Measurements from ENCODE around the gene CEP164. TPM values are rescaled to one million over a fixed set of nuclear protein-coding genes. Genes with fewer than 3 reads are reported as not detected.

CEP164 gene
- 26.0 and 39.7 TPM in 2 replicates for total RNA-seq

GRCh38 chr11:117327567-117328374, at the start of gene CEP164:
TSS of gene CEP164 (plus strand) at chr11:117327854. CDS start at chr11:117338587, 10,733 bp downstream.

DNA sequence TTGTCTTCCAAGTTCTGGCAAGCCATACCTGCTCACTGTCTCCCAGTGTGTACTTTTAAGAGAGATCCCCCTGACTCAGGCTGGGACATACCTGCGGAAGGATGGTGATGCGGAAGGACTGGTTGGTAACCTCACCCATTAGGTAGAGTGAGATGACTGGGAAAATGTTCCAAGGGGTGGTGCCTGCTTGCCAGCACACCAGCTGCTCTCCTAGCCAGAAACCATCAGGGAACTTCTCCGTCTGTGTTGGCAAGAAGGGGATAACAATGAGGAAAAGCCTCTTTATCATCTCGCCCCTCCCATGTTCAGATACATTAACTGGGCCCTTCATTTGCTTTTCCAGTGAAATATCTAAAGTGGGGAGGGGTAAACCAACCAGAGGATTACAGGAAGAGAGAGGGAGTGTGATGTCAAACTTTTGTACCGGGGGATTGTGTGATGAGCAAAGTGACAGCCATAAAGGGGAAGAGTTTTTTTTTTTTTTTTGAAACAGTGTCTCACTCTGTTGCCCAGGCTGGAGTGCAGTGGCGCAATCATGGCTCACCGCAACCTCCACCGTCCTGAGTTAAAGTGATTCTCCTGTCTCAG, 36.8 kb upstream of the CEP164 start, which contains the start of gene BACE1-AS:
TSS of gene BACE1-AS (plus strand) at position 538 of the 588 bp plus-strand sequence.

GRCh38 chr11:117316197-117316961, 11.3 kb upstream of the CEP164 start, which contains the start of gene BACE1:
TSS of gene BACE1 (minus strand) at chr11:117316256. CDS start at chr11:117315795, 461 bp downstream.

Other genes starting within 250 kb of the CEP164 start
- gene SIK3, start 229.4 kb upstream of the CEP164 start, total RNA-seq: 7.9 and 8.1 TPM in 2 replicates
- gene PAFAH1B2, start 183.6 kb upstream of the CEP164 start, total RNA-seq: 216 and 379 TPM in 2 replicates
- 8.1 and 9.7 TPM in 2 replicates for gene SIDT2, start 149.1 kb upstream of the CEP164 start, total RNA-seq
- 38.8 and 46.1 TPM in 2 replicates for gene TAGLN, start 128.5 kb upstream of the CEP164 start, total RNA-seq
- 37.7 and 57.1 TPM in 2 replicates for gene PCSK7, start 95.8 kb upstream of the CEP164 start, total RNA-seq
- gene RNF214, start 95.2 kb upstream of the CEP164 start, total RNA-seq: 6.2 and 11.1 TPM in 2 replicates
- gene BACE1-AS, start 36.5 kb upstream of the CEP164 start, total RNA-seq: 1.3 and 1.8 TPM in 2 replicates
- gene BACE1, start 11.6 kb upstream of the CEP164 start, total RNA-seq: 6.2 and 7.8 TPM in 2 replicates

All from epithelial cell of umbilical artery (primary cell).